Neural progenitor cell (in vitro differentiated cells): ENCODE measurements around the gene H19.

Experiments used
- CTCF ChIP-seq: fragments of 200-600 bp; sonication (generic); IDR thresholded peaks from 2 replicates; pipeline ENCODE4 v1.5.1; 2017; ENCODE audit warnings: antibody characterized with exemption, mild to moderate bottlenecking
- EZH2 ChIP-seq: fragments of 200-600 bp; sonication (generic); IDR thresholded peaks from 2 replicates; pipeline ENCODE4 v1.6.1; 2017; ENCODE audit warnings: antibody characterized with exemption, mild to moderate bottlenecking, moderate library complexity
- EZH2phosphoT487 ChIP-seq: fragments of 200-600 bp; sonication (generic); IDR thresholded peaks from 2 replicates; pipeline ENCODE4 v1.6.1; 2017; ENCODE audit warnings: antibody characterized with exemption

- TF ChIP-seq CTCF = no peak
- TF ChIP-seq EZH2 = no peak
- no peak for TF ChIP-seq EZH2phosphoT487
These were observed 14.1 kb downstream of the H19 start for GRCh38 chr11:1983601-1983961.
